NCI-H2227 (cell line): ENCODE data around the gene CACHD1.
"Not testable (repeated sequence)": the region's sequence is repeated elsewhere in the genome, so short reads cannot be mapped to it uniquely, and the experiment has no call there.

Source experiments
- DNase-seq: peaks from one replicate; lab custom pipeline; 2025; ENCODE audit not compliant: unreplicated experiment; lab: John Stamatoyannopoulos, UW

Gene CACHD1

DNA sequence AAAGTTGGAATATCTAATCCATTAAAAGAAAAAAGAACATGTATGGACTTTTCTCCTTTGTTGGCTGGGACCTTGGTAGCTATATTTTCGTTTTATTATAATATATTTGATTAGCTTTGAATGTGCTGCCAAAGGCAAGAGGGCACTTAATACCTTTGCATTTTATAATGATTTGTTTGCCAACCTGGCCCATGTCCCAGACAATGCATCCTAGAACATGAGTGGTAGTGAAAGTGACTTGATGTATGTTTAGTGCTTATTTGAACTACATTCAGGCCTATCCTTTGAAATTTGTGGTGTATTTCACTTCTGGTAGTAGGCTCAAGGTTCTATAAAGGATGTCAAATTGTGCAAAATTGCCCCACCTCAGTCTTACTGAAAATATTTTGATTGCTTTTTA lies 25.9 kb downstream of the CACHD1 start:
- no peak for DNase-seq

DNA sequence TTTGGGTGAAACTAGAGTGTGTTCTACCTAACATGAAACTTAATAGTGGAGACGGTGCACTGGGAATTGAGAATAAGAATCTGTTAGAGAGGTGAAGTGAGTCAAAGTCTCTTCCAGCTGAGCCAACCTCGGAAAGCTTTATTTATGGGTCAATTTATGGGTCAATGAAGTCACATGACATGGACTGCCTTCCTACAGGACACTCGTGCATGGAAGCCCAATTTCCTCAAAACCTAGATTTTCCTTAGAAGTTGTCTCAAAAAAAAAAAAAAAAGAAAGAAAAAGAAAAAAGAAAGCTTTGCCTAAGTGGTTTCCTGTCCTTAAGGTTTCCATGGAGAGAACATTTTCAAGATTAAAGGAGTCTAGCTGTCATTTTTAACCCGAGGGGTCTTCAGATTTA lies 26.7 kb downstream of the CACHD1 start:
- no peak for DNase-seq

DNA sequence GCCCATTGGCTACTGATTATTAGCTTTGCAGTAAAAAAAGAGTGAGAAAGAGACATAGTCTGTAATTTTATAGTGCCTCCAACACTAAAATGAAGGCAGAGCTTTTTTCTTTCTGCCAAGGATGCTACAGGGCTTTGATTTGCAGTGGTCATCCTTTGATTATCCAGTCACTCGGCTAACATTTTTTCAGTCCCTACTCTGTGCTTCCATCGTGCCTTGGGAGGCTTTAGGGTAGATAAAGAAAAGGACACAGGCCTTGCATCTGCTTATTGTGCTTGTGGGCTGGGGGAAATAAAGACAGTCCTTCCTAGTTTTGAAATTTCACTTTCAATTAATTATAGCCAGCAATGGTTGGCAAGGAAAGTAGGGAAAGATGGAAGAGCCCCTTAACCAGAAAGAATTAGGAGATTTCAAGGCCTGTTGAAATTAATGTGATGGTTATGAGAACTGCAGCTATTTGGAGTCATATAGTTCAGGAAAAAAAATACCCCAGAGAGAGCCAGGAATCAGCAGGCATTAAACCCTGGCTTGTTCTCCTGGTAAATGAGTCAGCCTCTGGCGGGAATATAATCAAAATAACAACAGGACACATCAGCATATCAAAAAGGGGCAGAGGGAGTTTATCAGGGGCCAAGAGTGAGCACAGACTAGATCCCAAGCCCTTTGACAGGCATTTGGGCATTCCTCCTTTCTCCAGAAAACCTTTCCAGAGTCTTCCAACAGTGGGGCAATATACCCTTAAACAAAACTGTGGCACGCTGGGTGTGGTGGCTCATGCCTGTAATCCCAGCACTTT lies 27.4 kb downstream of the CACHD1 start:
- DNase-seq, result no peak

DNA sequence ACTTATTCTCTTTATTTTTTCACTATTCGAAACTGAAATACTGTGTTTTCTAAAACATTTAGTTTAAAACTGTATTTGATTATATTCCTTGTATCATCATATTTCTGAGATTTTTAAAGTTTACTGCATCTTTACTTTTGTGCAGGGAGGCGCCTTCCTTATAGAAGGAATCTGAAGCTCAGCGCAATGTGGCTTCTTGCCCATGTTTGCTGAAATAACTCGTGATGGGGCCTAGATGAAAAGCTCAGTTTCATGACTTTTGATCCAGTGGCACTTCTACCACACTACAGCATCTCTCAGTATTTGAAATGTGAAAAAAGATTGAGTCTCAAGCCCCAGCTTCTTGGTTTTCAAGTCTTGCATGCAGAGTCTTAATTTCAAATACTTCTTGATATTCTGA lies 28.4 kb downstream of the CACHD1 start:
- no peak for DNase-seq

DNA sequence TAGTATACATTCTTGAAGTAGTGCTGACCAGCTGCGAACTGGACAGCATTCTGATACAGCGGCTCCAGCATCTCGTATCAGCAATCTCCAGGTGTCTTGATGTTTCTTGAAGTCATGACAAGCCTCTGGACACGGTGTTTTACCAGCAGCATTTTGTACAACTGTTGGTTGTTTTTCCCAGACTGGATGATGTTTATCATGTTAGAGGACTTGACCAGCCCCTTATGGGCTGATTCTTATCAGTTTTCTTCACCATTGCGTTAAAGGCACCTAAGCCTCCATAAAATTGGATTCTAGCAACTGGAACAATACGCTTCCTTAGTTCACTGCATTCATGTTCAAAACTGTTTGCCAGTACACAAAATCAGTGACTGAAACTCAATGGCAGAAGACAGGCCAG lies 29.1 kb downstream of the CACHD1 start:
- DNase-seq, result no peak

DNA sequence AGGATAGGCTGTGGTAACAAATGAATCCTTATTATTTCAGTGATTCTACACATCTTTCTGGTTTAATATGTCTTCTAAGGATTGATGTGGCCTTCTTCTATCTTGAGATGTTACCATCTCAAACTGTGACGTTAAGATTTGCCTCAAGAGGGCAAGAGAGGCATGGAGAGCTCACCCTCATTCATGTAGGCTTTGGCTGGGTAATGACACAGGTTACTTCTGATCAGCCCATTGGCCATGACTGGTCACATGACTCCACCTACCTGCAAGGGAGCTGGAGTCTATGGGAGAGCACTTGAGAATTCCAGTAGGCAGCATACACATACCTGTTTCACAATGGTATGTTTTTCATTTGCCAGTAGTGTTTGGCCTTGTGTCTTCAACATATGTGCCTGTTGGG lies 30.0 kb downstream of the CACHD1 start:
- DNase-seq, result no peak

DNA sequence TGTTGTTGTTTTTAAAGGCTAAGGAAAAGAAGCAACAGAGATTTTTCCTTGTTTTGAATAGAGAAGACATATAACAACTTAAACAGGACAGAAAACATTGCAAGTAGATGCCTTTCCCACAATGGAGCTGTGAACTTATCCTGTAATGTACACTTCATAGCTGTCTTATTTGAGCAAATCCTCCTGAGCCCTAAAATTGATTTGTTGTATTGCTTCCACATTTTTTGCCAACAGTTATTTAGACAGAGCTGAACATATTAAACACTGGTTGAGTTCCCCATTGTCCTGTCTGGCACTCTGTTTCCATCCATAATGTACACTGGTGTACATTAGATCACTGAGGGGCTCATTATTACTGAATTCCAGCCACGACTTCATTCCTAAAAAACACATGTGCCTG lies 32.2 kb downstream of the CACHD1 start:
- no peak for DNase-seq

DNA sequence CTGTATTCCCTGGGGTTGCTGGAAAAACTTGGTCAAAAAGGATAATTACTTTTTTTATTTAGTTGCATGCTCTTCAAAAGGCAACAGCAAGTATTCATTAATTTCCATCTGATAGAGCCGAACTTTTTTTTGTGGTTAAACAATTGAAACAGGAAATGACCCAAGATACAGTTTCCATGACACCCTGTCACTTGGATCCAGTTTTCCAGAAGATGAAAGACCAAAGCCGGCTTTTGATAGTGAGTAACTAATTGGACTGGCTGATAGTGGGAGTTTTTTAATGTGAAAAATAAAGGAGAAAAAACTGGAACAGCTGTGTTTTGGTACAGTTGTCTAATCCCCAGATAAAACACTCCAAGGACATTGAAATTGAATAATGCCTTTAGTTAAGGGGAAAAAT lies 33.0 kb downstream of the CACHD1 start:
- no peak for DNase-seq

DNA sequence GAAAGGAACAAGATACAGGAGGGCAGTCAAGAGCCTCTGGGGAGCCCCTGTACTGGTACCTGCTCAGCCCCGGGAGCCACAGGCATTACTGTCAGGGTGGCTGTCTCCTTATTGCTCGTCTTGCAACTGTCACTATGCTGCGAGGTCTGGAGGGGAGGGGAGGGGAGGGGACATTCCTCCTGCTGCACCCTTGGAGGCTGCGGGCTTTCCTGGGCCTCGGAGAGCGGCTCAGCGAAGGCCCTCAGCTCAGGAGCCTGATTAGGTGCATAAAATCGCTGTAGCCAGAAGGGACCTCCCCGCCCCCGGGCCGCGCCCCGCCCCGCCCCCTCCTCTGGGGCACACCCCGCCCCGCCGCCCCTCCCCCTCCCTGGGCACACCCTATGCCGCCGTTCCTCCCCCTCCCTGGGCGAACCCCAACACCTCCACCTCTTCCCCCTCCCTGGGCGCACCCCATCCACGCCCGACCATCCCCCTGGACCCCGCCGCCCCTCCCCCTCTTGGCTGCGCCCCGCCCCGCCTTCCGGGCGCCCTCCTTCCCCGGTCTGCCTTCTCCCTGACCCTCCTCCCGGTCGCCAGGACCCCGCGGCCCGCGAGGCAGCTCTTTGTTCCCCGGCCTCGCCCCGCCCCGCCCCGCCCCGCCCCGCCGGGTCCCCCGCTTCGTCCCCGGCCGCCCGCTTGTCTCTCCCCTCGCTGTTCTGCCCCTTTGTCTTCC lies 35.5 kb downstream of the CACHD1 start:
- DNase-seq, result peak; percentile 63

DNA sequence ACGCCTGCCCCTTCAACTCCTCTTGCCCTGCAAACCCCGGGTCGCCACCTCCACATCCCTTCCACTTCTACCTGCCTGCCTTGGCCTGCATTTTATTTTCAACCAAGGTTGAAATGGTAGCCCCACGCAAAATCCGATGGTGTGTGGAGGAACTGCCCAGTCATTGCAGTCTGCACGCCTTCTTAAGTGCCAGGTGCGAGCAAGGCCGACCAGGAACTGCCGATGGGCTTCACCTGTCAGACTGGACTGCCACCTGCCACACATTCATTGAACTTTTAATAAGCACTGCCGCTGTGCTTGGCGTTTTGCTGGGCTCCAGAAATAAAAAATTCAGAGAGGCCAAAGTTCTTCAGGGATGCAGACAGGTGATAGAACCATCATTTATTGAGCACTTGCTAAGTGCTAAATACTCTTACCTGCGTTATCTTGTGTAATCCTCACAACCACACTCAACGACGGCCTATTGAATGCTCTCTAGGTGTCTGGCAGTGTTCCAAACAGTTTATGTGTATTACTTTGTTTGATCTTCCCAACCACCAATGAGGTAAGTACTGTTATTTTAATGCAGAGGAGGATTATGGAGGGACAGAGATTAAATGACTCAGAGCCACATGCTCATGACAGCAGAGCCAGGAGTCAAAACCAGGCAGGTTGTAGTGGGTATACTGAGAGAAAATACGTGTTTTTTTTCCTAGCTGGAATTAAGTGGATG lies 36.2 kb downstream of the CACHD1 start:
- DNase-seq, result peak; percentile 63

DNA sequence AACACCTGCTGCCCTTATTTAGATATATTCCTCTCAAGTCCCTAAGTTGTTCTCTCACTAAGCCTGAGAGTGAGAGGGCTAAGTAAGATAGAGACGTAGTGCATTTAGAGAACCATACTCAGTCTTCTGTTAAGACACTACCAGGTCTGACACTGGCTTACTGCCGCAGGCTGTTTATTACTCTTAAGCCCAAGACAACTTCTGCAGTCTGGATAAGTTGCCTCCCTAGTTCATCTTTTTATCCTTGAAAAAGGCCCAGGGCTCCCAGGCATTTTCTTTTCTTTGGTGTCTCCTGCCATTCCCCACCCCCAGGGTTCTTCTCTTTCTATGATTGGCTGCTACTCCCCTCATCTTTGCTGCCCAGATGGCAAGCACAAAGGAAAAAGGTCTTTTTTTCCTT lies 38.7 kb downstream of the CACHD1 start:
- DNase-seq, result no peak

DNA sequence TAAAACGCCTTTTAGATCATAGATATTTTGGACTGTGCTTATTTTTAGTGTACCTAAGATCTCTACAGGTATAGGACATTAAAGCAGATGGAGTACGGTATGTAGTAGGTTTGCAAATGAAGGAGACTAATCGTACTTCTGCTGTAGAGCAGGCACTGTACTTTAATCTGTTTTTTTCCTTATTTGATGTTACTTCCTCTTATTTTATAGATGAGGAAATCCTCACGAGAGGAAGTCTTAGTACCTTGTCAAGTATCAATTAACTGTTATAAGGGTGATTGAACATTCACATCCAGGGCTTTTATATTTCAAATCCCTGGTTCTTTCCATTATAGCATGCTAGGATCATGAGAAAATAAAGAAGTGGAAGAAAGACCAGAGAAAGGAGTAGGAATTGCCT lies 41.1 kb downstream of the CACHD1 start:
- no peak for DNase-seq

DNA sequence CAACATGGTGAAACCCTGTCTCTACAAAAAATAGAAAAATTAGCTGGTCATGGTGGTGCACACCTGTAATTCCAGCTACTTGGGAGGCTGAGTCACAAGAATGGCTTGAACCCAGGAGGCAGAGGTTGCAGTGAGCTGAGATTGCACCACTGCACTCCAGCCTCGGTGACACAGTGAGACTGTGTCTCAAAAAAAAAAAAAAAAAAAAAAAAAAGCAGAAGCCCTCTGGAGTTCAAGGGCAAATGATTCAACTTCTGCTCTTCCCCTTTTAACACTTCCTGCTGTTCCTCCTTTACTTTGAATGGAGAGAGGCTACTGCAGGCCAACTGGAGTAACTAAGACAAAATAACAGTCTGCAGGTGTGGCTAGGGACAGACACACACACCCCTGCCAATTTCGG lies 42.3 kb downstream of the CACHD1 start:
- DNase-seq, result not testable (repeated sequence)

DNA sequence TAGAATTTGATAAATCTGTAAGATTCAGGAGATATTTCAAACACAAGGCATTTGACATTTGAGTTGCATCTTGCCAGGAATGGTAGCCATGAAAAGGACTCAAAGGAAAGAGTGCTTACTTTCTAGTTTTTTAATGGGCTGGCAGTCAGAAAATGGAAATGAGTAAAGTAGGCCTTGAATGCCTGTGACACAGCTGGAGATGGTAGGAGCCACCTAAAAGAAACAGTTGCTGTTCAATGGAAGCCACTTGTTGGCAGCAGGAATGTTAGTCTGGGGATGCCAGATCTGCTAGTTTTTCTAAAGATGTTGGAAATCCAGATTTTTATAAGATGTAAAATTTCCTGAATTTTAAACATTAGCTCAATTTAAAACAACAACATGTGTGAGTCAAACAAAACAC lies 43.6 kb downstream of the CACHD1 start:
- DNase-seq, result no peak

DNA sequence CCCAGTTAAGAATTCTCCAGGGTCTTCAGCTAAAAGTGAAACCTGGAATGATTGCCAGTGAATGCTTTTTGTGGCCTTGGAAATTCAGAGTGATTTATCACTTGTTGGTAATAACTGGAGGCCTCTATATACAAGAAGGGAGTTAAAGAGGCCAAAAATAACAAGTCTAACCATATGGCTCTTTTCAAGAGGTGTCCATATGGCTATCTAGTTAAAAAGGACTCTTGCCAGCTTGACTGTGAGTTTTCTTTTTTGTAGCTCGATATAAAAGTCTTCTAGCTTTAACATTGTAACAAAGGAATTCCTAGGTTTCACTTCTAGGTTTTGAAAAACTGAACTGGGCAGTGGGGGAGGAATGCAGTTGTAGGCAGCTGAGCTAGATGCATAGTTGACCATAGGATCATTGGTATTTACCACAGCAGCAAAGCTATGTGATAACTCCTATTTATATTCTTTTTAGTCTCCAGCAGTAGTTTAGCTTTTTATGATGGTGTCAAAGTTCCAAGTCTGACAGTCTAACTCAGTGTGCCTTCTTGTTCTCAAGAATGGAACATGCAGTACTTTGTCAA lies 44.4 kb downstream of the CACHD1 start:
- DNase-seq, result peak; percentile 18

DNA sequence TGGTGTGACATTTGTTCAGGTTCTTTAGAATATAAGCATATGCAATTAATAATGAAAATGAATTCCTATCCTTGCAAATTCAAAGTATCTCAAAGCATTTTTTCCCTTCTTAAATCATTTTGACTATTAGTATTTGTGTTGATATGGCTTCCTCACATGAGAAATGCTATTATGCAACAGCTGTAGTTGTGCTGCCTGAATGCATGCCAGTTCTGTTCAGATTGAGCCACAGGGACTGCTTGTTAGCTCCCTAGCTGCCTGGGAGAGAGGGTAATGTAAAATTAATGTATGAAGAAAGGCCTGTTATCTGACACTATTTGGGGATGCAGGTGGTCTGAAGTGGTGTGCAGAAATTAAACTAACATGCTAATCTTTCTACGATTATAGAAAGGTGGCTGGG lies 45.5 kb downstream of the CACHD1 start:
- DNase-seq, result no peak

DNA sequence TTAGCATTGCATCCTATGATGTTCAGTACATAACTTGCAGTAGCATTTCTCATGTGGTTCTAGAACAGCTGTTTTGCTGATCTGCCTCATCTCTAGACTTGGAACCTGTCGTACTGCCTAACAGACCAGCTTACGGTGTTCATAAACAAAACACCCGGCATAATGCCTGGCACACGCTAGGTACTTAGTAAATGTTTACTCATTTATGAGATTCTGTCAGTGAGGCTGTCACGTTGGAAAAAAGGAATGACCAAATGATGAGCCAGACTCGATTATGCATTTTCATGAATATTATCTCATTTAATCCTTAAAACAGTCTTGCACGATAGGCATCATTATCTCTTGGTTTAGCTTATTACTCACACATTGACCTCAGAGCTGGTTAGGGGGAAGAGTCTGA lies 46.4 kb downstream of the CACHD1 start:
- no peak for DNase-seq

DNA sequence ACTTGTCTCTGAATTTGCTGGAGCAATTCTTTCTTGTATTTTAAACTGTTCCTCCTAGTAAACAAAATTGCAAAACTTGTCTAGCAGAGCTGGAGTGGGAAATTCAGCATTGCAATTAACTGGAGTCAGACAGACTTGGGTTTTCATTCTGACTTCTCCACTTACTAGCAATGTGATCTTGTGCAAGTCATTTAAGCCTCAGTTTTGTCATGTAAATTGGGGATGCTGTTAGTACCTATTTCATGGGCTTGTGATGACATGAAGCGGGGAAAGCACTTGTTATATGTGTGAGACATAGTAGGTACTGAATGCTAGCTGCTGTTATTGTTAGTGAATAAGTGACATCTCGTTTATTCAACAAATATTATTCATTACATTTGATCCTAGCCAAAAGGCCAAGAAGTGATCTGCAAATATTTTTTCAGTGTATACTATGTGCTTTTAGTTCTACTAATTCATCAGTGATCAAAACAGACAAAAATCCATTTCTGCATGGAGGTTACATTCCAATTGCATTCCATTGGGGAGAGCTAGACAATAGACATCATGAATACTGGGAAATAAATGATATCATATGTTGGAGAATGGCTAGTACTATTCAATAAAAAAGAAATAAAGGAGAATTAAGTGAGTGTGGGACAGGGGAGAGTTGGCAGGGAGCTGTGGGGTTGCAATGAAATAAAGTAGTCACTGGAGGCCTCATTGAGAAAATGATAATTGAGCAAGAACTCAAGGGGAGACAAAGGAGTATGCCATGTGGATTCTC lies 47.1 kb downstream of the CACHD1 start:
- DNase-seq, result no peak

DNA sequence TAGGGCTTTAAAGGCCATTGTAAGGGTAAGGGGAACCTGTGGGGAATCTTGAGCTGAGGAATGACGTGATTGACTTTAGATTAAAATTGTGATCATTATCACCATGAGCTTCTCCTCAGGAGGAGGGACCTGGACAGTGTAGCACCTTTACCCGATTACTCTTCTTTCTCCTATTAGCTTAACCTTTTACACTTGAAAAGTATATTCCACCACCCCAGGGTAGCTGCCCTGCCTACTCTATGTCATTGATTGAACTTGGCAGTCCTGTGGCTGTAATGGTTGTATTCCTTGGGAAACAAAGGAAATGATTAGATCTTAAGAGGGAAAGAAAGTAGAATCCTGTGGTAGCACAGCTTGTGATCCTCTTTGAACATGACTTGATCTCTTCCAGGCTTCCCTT lies 47.7 kb downstream of the CACHD1 start:
- DNase-seq, result no peak

DNA sequence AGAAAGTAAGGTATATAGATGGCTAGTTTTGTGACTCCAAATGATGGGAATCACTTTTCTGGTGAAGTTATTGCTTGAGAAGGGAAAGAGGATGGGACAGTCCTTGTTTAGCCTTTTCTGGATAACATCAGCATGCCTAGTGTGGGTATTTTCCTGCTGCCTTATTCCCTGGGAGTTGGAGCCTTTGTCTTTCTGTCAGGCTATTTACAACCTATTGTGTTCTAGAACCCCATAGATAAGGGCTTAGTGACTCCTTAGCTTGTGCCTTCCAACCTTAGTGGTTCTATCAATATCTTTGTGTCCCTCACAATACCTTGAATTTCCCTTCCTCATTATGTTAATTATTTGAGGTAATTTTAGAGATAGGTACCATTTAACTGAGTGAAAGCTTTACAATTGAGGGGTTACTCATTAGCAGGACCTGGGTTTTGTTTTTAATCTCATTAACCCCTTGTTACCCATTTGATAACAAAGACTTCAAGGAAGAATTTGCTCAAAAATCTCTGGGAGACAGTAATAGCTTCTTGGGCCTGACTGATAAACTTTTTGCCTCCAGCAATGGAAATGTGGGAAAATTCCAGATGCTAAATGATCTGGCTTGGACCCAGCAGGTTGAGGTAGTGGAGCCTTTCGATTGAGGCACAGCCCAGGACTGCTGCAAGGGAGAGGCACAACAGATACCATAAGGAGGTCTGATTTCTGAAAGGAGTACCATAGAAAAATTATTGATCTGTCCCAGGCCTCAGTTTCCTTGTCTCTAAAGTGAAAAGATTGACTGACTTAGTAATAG lies 49.0 kb downstream of the CACHD1 start:
- no peak for DNase-seq
